Endometrial microvascular endothelial cells (primary cell): ENCODE data around the gene IFITM1. TPM values are rescaled to one million over a fixed set of nuclear protein-coding genes. Genes with fewer than 3 reads are reported as not detected.
"Not testable (repeated sequence)": the region's sequence is repeated elsewhere in the genome, so short reads cannot be mapped to it uniquely, and the experiment has no call there.

Experiments
- in situ Hi-C: cut with HindIII; loops from 2 replicates; pipeline ENCODE4 v1.10.0; 2017; ENCODE audit warnings: low sequenced_read_pairs, low pct_unique_long_range_greater_than_20kb; ENCODE audit errors: inconsistent ontology term
- total RNA-seq: library from RNA; depleted of rRNA; stranded (reverse); fragments of >200 nt; gene quantifications from one replicate; pipeline ENCODE4 v1.2.3, GENCODE V29; 2015; ENCODE audit errors: inconsistent ontology term

The IFITM1 gene
- total RNA-seq, 1 donor from 2014 or later: 26.2 TPM

GRCh38 chr11:305844-306211 is 8.0 kb upstream of the IFITM1 start:
- in situ Hi-C loops: no loop called here

GRCh38 chr11:306645-307371 is 7.0 kb upstream of the IFITM1 start:
- in situ Hi-C loops: no loop called here

GRCh38 chr11:307766-308708 is 5.8 kb upstream of the IFITM1 start, which contains the start of gene IFITM2:
Gene IFITM2, plus strand, starts transcription at chr11:307816. Its CDS starts 377 bp downstream, at chr11:308193.
- in situ Hi-C loops: not testable (repeated sequence)

- in situ Hi-C loops: not testable (repeated sequence)
Observed at GRCh38 chr11:308740-309665, 4.8 kb upstream of the IFITM1 start.

GRCh38 chr11:309979-310572 is 3.8 kb upstream of the IFITM1 start:
- in situ Hi-C loops: not testable (repeated sequence)

- in situ Hi-C loops: not testable (repeated sequence)
Observed at GRCh38 chr11:311013-311748, 2.7 kb upstream of the IFITM1 start.

GRCh38 chr11:312092-312816 is 1.6 kb upstream of the IFITM1 start:
- in situ Hi-C loops: no loop called here

GRCh38 chr11:313304-313786 is 495 bp upstream of the IFITM1 start:
- in situ Hi-C loops: no loop called here

- in situ Hi-C loops: not testable (repeated sequence)
Observed at GRCh38 chr11:314554-314875, 675 bp downstream of the IFITM1 start.

- in situ Hi-C loops: no loop called here
Observed at GRCh38 chr11:315051-315481, 1.2 kb downstream of the IFITM1 start.

GRCh38 chr11:315516-315994 is 1.7 kb downstream of the IFITM1 start:
- in situ Hi-C loops: no loop called here

GRCh38 chr11:316031-316701 is 2.3 kb downstream of the IFITM1 start:
- in situ Hi-C loops: no loop called here

- in situ Hi-C loops: no loop called here
Observed at GRCh38 chr11:316891-317301, 3.1 kb downstream of the IFITM1 start.

GRCh38 chr11:317668-318404 is 4.0 kb downstream of the IFITM1 start:
- in situ Hi-C loops: not testable (repeated sequence)

- in situ Hi-C loops: not testable (repeated sequence)
Observed at GRCh38 chr11:318405-319120, 4.7 kb downstream of the IFITM1 start.
